HUES6 (cell line): ENCODE measurements around the gene BBS9.

Source experiments
- H3K27ac ChIP-seq: 2 replicates; pipeline ENCODE4 v1.7.0; 2013; ENCODE audit warnings: low read depth, mild to moderate bottlenecking, low read length, inconsistent platforms
- H3K27me3 ChIP-seq: 2 replicates; pipeline ENCODE4 v1.6.1; 2013; ENCODE audit warnings: low read length; ENCODE audit not compliant: control insufficient read depth, insufficient read depth
- H3K36me3 ChIP-seq: 2 replicates; pipeline ENCODE4 v1.6.1; 2013; ENCODE audit warnings: low read length; ENCODE audit not compliant: control insufficient read depth, insufficient read depth
- H3K4me1 ChIP-seq: 2 replicates; pipeline ENCODE4 v1.6.1; 2013; ENCODE audit warnings: low read length; ENCODE audit not compliant: control insufficient read depth, insufficient read depth
- H3K4me3 ChIP-seq: 2 replicates; pipeline ENCODE4 v1.5.1; 2013; ENCODE audit warnings: low read depth, low read length
- H3K9ac ChIP-seq: one replicate; pipeline ENCODE4 v1.6.1; 2013; ENCODE audit warnings: mild to moderate bottlenecking, low read length
- H3K9me3 ChIP-seq: 2 replicates; pipeline ENCODE4 v1.6.1; 2013; ENCODE audit warnings: low read depth, low read length; ENCODE audit not compliant: control insufficient read depth, insufficient read depth

Gene BBS9

GRCh38 chr7:33644489-33644888 lies 515.1 kb downstream of the BBS9 start:
- no peaks in the 10 kb centered on the region for H3K27me3 ChIP-seq
- H3K27ac ChIP-seq, result no peak overlapping the region
- H3K4me1 ChIP-seq, result no peaks in the 10 kb centered on the region
- H3K9ac ChIP-seq, result no peak overlapping the region
- H3K4me3 ChIP-seq, result no peak overlapping the region
- H3K36me3 ChIP-seq, result peaks cover 17% of the 10 kb centered on the region
- peaks cover 8% of the 10 kb centered on the region for H3K9me3 ChIP-seq

DNA sequence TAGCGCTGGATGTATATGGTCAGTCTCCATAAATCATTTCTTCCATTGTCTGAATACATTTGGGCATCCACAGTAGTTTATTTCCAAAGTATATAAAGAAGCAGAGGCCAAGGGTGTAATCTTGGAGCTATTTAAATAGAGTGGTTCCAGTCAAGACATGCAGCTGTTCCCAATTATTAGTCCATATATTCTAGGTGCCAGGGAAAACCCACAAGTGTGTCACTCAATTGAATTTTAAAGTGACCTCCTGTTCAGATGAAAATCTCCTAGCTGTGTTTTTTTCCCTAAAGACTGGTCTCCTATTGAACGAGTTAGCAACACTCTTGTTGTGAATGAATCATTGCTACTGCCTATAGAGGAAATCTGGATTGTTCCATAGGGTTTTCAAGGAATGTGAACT lies 515.7 kb downstream of the BBS9 start:
- H3K4me1 ChIP-seq, result no peaks in the 10 kb centered on the region
- H3K4me3 ChIP-seq, result no peak overlapping the region
- peaks cover 8% of the 10 kb centered on the region for H3K9me3 ChIP-seq
- H3K27ac ChIP-seq, result no peak overlapping the region
- H3K9ac ChIP-seq, result no peak overlapping the region
- H3K36me3 ChIP-seq, result peaks cover 18% of the 10 kb centered on the region
- no peaks in the 10 kb centered on the region for H3K27me3 ChIP-seq

GRCh38 chr7:33646166-33646565 lies 516.8 kb downstream of the BBS9 start:
- Histone ChIP-seq H3K27ac (no peak overlapping the region), H3K9ac (no peak overlapping the region), H3K4me1 (no peaks in the 10 kb centered on the region), H3K9me3 (peaks cover 8% of the 10 kb centered on the region), H3K4me3 (no peak overlapping the region), H3K36me3 (peaks cover 18% of the 10 kb centered on the region), H3K27me3 (no peaks in the 10 kb centered on the region)

- peaks cover 18% of the 10 kb centered on the region for H3K36me3 ChIP-seq
- no peak overlapping the region for H3K27ac ChIP-seq
- H3K9me3 ChIP-seq, result peaks cover 8% of the 10 kb centered on the region
- no peak overlapping the region for H3K4me3 ChIP-seq
- H3K27me3 ChIP-seq, result no peaks in the 10 kb centered on the region
- 0 out of 2 replicates have a peak, but pooled peaks cover 3% of the 10 kb centered on the region for H3K4me1 ChIP-seq
- no peak overlapping the region for H3K9ac ChIP-seq
Measured at GRCh38 chr7:33646891-33647391, 517.6 kb downstream of the BBS9 start.

GRCh38 chr7:33649476-33650441 lies 520.4 kb downstream of the BBS9 start:
- H3K9ac ChIP-seq, result no peak overlapping the region
- H3K27me3 ChIP-seq, result no peaks in the 10 kb centered on the region
- H3K36me3 ChIP-seq, result peaks cover 14% of the 10 kb centered on the region
- H3K9me3 ChIP-seq, result peaks cover 8% of the 10 kb centered on the region
- no peak overlapping the region for H3K4me3 ChIP-seq
- no peak overlapping the region for H3K27ac ChIP-seq
- H3K4me1 ChIP-seq, result 0 out of 2 replicates have a peak, but pooled peaks cover 4% of the 10 kb centered on the region

DNA sequence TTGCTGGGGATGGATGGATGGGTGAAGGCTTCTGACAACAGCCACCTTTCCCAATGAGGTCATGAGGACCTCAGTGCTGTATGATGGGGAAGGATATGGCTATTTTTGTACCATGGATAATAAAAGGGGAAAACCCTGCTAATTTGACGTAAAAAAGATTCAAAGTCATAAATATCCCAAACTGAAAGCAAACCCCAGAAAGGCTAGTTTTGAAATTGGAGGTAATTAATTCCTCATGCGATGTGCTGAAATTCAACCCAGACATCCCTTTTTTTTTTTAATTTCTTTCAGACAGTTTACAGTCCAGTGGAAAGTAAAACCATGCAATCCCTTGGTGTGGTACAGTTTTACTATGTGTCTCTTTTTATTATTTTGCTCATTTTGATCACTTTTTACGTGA lies 521.5 kb downstream of the BBS9 start:
- no peak overlapping the region for H3K4me3 ChIP-seq
- H3K27me3 ChIP-seq, result no peaks in the 10 kb centered on the region
- H3K9me3 ChIP-seq, result peaks cover 8% of the 10 kb centered on the region
- H3K27ac ChIP-seq, result no peak overlapping the region
- no peak overlapping the region for H3K9ac ChIP-seq
- 0 out of 2 replicates have a peak, but pooled peaks cover 4% of the 10 kb centered on the region for H3K4me1 ChIP-seq
- H3K36me3 ChIP-seq, result peaks cover 14% of the 10 kb centered on the region

DNA sequence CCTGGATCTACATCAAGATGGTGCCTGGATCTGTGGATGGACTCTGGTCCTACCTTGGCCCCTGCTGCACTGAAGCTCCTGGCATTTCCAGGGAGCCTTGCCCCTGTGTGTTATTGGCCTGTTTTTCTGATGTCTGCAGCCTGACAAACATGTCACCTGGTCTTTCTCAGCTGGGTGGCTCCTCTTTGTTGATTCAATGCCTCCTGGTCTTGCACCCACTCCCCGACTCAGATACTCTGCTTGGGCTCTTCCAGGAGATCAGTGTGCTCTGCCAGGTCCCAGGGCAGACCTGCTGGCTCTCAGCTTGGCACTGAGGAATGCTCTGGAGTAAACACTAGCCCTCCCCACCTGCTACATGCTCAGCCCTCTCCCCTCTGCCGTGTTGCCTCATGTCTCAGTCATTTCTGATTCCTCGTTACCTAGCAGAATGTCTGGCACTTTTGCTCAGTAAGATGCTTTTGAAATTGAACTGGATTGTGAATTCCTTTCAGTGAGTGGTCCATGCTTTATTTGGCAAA lies 522.7 kb downstream of the BBS9 start:
- H3K4me3 ChIP-seq, result no peak overlapping the region
- H3K27ac ChIP-seq, result no peak overlapping the region
- no peaks in the 10 kb centered on the region for H3K27me3 ChIP-seq
- no peak overlapping the region for H3K9ac ChIP-seq
- peaks cover 8% of the 10 kb centered on the region for H3K9me3 ChIP-seq
- peaks cover 12% of the 10 kb centered on the region for H3K36me3 ChIP-seq
- H3K4me1 ChIP-seq, result 0 out of 2 replicates have a peak, but pooled peaks cover 4% of the 10 kb centered on the region

DNA sequence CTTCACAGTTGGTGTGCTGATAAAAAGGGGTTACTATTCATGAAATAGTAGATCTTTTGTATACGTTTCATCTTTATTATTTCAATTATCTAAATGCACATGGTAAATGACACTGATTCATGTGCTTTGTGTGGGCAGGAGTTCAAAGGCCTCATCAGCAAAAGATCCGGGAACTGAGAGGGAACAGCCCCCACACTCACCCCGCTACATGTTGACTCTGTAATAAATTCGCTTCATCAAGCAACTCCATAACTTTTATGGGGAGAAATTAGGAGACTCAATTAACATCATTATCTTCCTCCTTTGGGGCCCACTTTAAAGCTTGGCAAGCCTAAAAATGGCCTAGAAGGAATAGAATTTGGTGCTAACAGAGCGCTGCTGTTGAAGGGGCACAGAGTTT lies 525.3 kb downstream of the BBS9 start:
- H3K4me3 ChIP-seq, result no peak overlapping the region
- no peaks in the 10 kb centered on the region for H3K9me3 ChIP-seq
- no peak overlapping the region for H3K9ac ChIP-seq
- H3K36me3 ChIP-seq, result no peaks in the 10 kb centered on the region; the same call in 1 of the 2 replicates
- no peak overlapping the region for H3K27ac ChIP-seq
- H3K4me1 ChIP-seq, result 0 out of 2 replicates have a peak, but pooled peaks cover 4% of the 10 kb centered on the region
- no peaks in the 10 kb centered on the region for H3K27me3 ChIP-seq
